Stimulated activated CD4-positive, alpha-beta T cell treated with anti-CD3 and anti-CD28 coated beads, Interleukin-15, amount 100 ng/mL, for 1 hour (primary cell): ENCODE data around the gene DTNBP1.

Experiments
- DNase-seq, 2 donors: peaks; one replicate each; pipeline ENCODE4 v3.0.0-alpha.2; 2020; ENCODE audit warnings: low read depth in 1 of 2, low spot score in 1 of 2

DTNBP1 gene

DNA sequence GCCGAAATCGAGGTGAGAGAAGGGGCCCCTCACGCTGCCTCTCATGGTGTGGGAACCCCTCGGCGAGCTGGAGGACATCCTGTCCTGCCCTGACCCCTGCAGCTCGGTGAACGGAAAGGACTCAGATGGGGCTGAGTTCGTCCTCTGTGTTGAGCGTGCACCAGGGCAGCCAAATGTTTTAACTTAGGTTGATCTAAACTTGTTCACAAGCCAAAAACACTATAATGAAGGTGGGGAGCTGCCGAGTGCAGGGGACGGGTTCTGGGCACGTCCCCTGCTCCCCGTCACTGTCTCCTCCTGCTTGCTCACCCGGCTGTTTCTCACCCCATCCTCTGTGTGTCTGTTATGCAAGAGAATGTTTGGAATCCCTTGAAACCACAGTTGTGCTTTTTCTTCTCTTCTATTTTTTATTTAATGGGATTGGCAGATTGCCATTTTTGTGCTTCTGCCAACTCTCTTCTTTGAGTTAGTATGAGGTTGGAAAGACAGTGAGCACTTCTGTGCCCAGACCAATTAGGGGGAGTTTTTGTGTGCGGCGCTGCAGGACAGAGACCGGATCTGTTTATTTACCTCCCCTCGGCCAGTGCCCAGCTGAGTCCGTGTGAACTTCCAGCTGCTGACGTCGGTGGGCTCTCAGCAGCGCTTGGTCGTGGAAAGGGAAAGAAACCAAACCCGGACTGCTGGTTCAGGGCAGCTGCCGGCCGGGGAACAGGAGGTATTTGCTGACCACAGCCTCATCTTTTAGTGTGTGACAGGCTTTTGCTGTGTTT, 158.1 kb downstream of the DTNBP1 start:
- no peak for DNase-seq

GRCh38 chr6:15504040-15504495, 158.8 kb downstream of the DTNBP1 start:
- DNase-seq = no peak

DNA sequence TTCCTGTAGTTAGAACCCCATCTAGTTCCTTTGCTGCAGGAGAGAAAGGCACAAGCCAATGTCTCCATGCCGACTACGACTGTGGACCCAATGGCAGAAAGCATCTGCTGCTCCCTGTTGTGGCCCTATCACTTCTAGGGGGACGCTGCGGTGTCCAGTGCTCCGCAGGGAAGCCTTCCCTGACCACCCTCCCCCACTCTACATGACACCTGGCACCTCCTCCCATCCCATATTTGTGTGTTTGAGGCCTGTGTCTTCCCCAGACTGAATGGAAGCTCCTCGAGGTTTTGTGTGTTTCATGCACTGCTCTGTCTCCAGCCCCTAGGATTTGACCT, 159.5 kb downstream of the DTNBP1 start:
- DNase-seq = no peak

- DNase-seq = no peak
These were observed 160.1 kb downstream of the DTNBP1 start for GRCh38 chr6:15502446-15503345.

- no peak for DNase-seq
These were observed 160.9 kb downstream of the DTNBP1 start for GRCh38 chr6:15501826-15502445.

- DNase-seq = no peak
These were observed 161.7 kb downstream of the DTNBP1 start for GRCh38 chr6:15500901-15501825.

GRCh38 chr6:15500078-15500740, 162.6 kb downstream of the DTNBP1 start:
- no peak for DNase-seq

GRCh38 chr6:15499591-15499990, 163.2 kb downstream of the DTNBP1 start:
- no peak for DNase-seq

GRCh38 chr6:15499125-15499524, 163.7 kb downstream of the DTNBP1 start:
- no peak for DNase-seq

GRCh38 chr6:15498640-15499039, 164.2 kb downstream of the DTNBP1 start:
- DNase-seq = no peak

DNA sequence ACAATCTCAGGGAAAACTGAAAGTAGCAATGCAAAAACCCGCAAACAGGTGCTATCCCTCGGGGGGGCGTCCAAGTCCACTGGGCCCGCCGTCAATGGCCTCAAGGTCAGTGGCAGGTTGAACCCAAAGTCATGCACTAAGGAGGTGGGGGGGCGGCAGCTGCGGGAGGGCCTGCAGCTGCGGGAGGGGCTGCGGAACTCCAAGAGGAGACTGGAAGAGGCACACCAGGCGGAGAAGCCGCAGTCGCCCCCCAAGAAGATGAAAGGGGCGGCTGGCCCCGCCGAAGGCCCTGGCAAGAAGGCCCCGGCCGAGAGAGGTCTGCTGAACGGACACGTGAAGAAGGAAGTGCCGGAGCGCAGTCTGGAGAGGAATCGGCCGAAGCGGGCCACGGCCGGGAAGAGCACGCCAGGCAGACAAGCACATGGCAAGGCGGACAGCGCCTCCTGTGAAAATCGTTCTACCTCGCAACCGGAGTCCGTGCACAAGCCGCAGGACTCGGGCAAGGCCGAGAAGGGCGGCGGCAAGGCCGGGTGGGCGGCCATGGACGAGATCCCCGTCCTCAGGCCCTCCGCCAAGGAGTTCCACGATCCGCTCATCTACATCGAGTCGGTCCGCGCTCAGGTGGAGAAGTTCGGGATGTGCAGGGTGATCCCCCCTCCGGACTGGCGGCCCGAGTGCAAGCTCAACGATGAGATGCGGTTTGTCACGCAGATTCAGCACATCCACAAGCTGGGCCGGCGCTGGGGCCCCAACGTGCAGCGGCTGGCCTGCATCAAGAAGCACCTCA, 166.3 kb downstream of the DTNBP1 start:
- DNase-seq = no peak

- DNase-seq = no peak
These were observed 167.4 kb downstream of the DTNBP1 start for GRCh38 chr6:15495375-15495901.

GRCh38 chr6:15493437-15494168, 169.2 kb downstream of the DTNBP1 start:
- no peak for DNase-seq

DNA sequence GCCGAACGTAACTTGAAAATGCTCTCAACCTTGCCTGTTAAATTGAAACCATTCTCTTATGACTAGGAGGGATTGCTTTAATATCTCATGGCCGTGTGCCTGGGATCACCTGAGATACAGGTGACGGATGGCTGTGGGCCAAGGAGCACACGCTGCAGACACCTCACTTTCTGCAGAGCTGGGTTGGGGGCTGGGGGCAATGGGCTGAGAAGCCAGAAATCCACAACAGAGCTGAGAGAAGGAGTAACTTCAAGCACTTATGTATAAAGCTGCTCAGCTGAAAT, 170.9 kb downstream of the DTNBP1 start:
- DNase-seq = no peak

GRCh38 chr6:15491255-15491985, 171.4 kb downstream of the DTNBP1 start:
- peak; percentile 29 to 46 for DNase-seq

GRCh38 chr6:15490242-15491100, 172.4 kb downstream of the DTNBP1 start:
- no peak for DNase-seq
